SK-N-SH treated with all-trans-retinoic acid at 6 μM for 48 hours (cell line): ENCODE measurements around the gene AARSD1.

Experiments
- ATAC-seq: fragments of 200-7000 bp; cut with Tn5 transposase; 3 replicates; pipeline ENCODE4 v1.9.1; 2020; ENCODE audit warnings: mild to moderate bottlenecking, moderate library complexity
- BACH2 ChIP-seq: fragments of 250-450 bp; sonication (Bioruptor Pico); IDR thresholded peaks from 2 replicates; pipeline ENCODE4 v1.9.0; 2021; ENCODE audit warnings: mild to moderate bottlenecking, borderline replicate concordance
- CSDC2 ChIP-seq: fragments of 250-450 bp; sonication (Bioruptor Pico); IDR thresholded peaks from 2 replicates; pipeline ENCODE4 v1.5.0; 2020; ENCODE audit warnings: mild to moderate bottlenecking, moderate library complexity
- ESRRG ChIP-seq: fragments of 250-450 bp; sonication (Bioruptor Pico); IDR thresholded peaks from 2 replicates; pipeline ENCODE4 v1.6.1; 2021; ENCODE audit warnings: mild to moderate bottlenecking
- GLIS3 ChIP-seq: fragments of 250-450 bp; sonication (Bioruptor Pico); IDR thresholded peaks from 2 replicates; pipeline ENCODE4 v1.5.0; 2020; ENCODE audit warnings: mild to moderate bottlenecking, moderate library complexity
- ISL1 ChIP-seq: fragments of 250-450 bp; sonication (Bioruptor Pico); IDR thresholded peaks from 2 replicates; pipeline ENCODE4 v2.1.2; 2022; ENCODE audit warnings: mild to moderate bottlenecking, moderate library complexity
- RARB ChIP-seq: fragments of 250-450 bp; sonication (Bioruptor Pico); IDR thresholded peaks from 2 replicates; pipeline ENCODE4 v1.8.0; 2021; ENCODE audit warnings: mild to moderate bottlenecking, moderate library complexity
- SNAI2 ChIP-seq: fragments of 250-450 bp; sonication (Bioruptor Pico); IDR thresholded peaks from 2 replicates; pipeline ENCODE4 v1.5.0; 2020; ENCODE audit warnings: mild to moderate bottlenecking, moderate library complexity
- TCF4 ChIP-seq: fragments of 250-450 bp; sonication (Bioruptor Pico); IDR thresholded peaks from 2 replicates; pipeline ENCODE4 v1.8.0; 2021; ENCODE audit warnings: mild to moderate bottlenecking, moderate library complexity, borderline replicate concordance
- TOX ChIP-seq: fragments of 250-450 bp; sonication (Bioruptor Pico); IDR thresholded peaks from 2 replicates; pipeline ENCODE4 v1.8.0; 2021; ENCODE audit warnings: mild to moderate bottlenecking, moderate library complexity, borderline replicate concordance
- ZC3H10 ChIP-seq: fragments of 250-450 bp; sonication (Bioruptor Pico); IDR thresholded peaks from 2 replicates; pipeline ENCODE4 v1.5.1; 2021; ENCODE audit warnings: mild to moderate bottlenecking, moderate library complexity
- ZFP3 ChIP-seq: fragments of 250-450 bp; sonication (Bioruptor Pico); IDR thresholded peaks from 2 replicates; pipeline ENCODE4 v1.5.0; 2020; ENCODE audit warnings: mild to moderate bottlenecking, moderate library complexity
- ZFP30 ChIP-seq: fragments of 450-650 bp; formaldehyde crosslinking; IDR thresholded peaks from 2 replicates; pipeline ENCODE4 v1.5.0; 2022; ENCODE audit warnings: mild to moderate bottlenecking, moderate library complexity
- ZNF565 ChIP-seq: fragments of 450-650 bp; formaldehyde crosslinking; conservative IDR thresholded peaks from 2 replicates; pipeline ENCODE4 v1.5.0; 2020; ENCODE audit warnings: low read depth, mild to moderate bottlenecking, moderate library complexity
- ZNF8 ChIP-seq: fragments of 450-650 bp; formaldehyde crosslinking; IDR thresholded peaks from 2 replicates; pipeline ENCODE4 v1.5.0; 2020; ENCODE audit warnings: mild to moderate bottlenecking, moderate library complexity
- TF ChIP-seq, protein P1 (sequence below): fragments of 250-450 bp; sonication (Bioruptor Pico); IDR thresholded peaks from 2 replicates; pipeline ENCODE4 v1.8.0; 2021; ENCODE audit warnings: low read depth, mild to moderate bottlenecking, moderate library complexity, borderline replicate concordance
- TF ChIP-seq, protein P2 (sequence below): fragments of 250-450 bp; sonication (Bioruptor Pico); IDR thresholded peaks from 2 replicates; pipeline ENCODE4 v1.8.0; 2020; ENCODE audit warnings: mild to moderate bottlenecking, moderate library complexity, borderline replicate concordance

Gene AARSD1, protein sequence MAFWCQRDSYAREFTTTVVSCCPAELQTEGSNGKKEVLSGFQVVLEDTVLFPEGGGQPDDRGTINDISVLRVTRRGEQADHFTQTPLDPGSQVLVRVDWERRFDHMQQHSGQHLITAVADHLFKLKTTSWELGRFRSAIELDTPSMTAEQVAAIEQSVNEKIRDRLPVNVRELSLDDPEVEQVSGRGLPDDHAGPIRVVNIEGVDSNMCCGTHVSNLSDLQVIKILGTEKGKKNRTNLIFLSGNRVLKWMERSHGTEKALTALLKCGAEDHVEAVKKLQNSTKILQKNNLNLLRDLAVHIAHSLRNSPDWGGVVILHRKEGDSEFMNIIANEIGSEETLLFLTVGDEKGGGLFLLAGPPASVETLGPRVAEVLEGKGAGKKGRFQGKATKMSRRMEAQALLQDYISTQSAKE

DNA sequence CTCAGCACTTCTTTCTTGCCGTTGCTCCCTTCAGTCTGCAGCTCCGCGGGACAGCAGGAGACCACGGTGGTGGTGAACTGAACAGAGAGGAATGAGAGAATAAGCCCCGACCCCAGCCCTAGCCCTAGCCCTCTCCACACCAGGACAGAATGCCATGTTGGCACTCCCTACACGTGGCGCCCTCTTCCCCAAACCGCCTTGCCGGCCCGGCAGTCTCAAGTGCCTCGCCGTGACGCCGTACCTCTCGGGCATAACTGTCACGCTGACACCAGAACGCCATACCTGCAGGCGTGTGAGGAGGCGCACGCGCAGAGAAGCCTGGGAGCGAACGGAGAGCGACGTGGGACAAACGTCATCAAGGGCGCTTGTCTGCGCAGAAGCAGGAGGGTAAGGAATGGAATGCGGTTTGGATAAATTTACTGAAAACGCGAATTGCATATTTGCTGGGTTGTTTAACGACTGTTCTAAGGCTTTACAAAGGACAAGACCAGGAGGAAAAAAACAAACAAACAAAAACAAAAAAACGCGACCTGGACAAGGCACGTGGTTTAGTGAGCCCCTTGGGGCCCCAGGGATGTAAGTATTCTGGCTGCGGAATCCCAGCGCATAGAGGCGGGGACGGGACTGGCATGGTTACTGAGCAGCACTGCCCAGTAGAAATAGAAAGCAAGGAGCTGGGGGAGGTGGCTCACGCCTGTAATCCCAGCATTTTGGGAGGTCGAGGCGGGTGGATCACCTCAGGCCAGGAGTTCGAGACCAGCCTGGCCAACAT lies at the start of gene AARSD1:
TSS of gene AARSD1 (minus strand) at position 294 of the 772 bp plus-strand sequence. CDS start at position 280, 14 bp downstream.
- TF ChIP-seq GLIS3 (no peak), BACH2 (CRISPR knock-in tag) (no peak), CSDC2 (CRISPR knock-in tag) (no peak), TCF4 (CRISPR knock-in tag) (no peak), ZNF8 (CRISPR knock-in tag) (no peak), SNAI2 (CRISPR knock-in tag) (no peak), ZC3H10 (CRISPR knock-in tag) (no peak)
- TF ChIP-seq, protein P1, sequence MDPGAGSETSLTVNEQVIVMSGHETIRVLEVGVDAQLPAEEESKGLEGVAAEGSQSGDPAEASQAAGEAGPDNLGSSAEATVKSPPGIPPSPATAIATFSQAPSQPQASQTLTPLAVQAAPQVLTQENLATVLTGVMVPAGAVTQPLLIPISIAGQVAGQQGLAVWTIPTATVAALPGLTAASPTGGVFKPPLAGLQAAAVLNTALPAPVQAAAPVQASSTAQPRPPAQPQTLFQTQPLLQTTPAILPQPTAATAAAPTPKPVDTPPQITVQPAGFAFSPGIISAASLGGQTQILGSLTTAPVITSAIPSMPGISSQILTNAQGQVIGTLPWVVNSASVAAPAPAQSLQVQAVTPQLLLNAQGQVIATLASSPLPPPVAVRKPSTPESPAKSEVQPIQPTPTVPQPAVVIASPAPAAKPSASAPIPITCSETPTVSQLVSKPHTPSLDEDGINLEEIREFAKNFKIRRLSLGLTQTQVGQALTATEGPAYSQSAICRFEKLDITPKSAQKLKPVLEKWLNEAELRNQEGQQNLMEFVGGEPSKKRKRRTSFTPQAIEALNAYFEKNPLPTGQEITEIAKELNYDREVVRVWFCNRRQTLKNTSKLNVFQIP (CRISPR knock-in tag) = no peak
- ATAC-seq = peak; percentile 96

DNA sequence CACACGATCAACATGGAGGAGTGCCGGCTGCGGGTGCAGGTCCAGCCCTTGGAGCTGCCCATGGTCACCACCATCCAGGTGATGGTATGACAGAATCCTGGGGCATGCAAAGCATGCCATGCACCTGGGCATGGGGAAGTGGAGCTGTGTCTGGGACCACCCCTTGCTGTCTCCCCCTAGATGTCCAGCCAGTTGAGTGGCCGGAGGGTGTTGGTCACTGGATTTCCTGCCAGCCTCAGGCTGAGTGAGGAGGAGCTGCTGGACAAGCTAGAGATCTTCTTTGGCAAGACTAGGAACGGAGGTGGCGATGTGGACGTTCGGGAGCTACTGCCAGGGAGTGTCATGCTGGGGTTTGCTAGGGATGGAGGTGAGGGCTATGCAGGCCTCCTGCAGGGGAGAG lies 49.0 kb upstream of the AARSD1 start:
- TF ChIP-seq GLIS3 (no peak), RARB (CRISPR knock-in tag) (no peak), BACH2 (CRISPR knock-in tag) (no peak), ESRRG (CRISPR knock-in tag) (no peak), CSDC2 (CRISPR knock-in tag) (no peak), ZFP30 (CRISPR knock-in tag) (no peak)
- TF ChIP-seq, protein P2, sequence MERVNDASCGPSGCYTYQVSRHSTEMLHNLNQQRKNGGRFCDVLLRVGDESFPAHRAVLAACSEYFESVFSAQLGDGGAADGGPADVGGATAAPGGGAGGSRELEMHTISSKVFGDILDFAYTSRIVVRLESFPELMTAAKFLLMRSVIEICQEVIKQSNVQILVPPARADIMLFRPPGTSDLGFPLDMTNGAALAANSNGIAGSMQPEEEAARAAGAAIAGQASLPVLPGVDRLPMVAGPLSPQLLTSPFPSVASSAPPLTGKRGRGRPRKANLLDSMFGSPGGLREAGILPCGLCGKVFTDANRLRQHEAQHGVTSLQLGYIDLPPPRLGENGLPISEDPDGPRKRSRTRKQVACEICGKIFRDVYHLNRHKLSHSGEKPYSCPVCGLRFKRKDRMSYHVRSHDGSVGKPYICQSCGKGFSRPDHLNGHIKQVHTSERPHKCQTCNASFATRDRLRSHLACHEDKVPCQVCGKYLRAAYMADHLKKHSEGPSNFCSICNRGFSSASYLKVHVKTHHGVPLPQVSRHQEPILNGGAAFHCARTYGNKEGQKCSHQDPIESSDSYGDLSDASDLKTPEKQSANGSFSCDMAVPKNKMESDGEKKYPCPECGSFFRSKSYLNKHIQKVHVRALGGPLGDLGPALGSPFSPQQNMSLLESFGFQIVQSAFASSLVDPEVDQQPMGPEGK = no peak
- no peak for ATAC-seq

DNA sequence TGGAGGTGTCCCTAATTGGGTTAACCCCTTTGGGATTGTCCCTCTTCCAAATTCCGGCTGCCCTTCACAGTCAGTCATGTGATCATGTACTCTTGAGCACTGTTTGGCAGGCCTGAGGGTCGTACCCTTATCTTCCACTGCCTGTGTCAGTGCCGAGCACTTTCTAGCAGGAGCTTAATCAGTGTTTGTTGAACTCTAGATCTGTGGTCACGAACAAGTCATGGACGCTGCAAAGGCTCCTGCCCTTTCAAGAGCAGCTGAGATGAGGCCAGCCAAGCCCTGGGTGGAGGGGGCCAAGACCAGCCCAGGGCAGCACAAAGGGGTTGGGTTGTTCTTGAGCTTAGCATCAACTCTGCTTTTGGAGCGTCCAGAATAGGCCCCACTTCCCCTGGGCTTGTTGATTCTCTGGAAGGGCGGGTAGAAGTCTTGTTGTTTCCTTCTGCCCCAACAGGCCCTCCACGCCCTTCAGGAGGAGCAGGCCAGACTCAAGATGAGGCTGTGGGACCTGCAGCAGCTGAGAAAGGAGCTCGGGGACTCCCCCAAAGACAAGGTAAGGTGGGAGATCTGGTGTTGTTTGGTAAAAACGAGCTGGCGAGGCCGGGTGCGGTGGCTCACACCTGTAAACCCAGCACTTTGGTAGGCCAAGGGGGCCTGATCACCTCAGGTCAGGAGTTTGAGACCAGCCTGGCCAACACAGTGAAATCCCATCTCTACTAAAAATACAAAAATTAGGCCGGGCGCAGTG lies 47.6 kb upstream of the AARSD1 start:
- TF ChIP-seq ISL1 (CRISPR knock-in tag) (no peak), ZC3H10 (CRISPR knock-in tag) (no peak), BACH2 (CRISPR knock-in tag) (no peak), ZNF565 (CRISPR knock-in tag) (no peak), TCF4 (CRISPR knock-in tag) (no peak), SNAI2 (CRISPR knock-in tag) (no peak), ZFP3 (no peak), ESRRG (CRISPR knock-in tag) (no peak), TOX (CRISPR knock-in tag) (no peak), ZNF8 (CRISPR knock-in tag) (no peak)
- TF ChIP-seq, protein P1 (CRISPR knock-in tag) = no peak
- TF ChIP-seq, all 23 proteins: peak for 0
- ATAC-seq = no peak

DNA sequence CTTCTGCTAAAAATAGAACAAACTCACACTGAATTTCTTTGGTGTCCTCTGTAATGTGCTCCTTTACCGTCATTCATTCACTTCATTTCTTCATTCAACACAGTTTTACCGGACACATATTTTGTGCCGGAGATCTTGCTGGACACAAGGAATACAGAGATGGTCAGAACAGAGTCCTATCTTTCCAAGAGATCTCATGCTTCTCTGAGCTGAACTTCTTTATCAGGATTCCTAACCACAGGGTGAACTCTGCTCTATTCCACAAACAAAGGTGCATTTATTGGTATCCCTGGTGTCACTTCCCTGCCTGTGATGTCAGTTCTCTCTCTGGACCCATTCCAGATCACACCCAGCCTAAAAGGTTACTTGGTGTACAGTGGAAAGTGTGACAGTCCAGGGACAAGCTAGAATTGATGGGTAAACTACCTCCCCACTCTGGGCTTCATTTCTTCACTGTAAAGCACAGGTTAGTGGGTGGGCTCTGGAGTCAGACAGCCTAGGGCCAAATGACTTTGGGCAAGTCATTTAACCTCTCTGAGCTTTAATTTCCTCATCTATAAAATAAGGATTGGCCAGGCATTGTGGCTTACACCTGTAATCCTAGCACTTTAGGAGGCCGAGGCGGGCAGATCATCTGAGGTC lies 46.5 kb upstream of the AARSD1 start:
- no peak for ATAC-seq
- TF ChIP-seq ZFP3 = no peak
